ENCODE measurements around the gene CERS6. TPM values are rescaled to one million over a fixed set of nuclear protein-coding genes. Genes with fewer than 3 reads are reported as not detected.

The CERS6 gene
- total and polyA plus RNA-seq, 3 experiments from 2014 or later, result 3.6 to 7.8 (median 7.7) TPM

DNA sequence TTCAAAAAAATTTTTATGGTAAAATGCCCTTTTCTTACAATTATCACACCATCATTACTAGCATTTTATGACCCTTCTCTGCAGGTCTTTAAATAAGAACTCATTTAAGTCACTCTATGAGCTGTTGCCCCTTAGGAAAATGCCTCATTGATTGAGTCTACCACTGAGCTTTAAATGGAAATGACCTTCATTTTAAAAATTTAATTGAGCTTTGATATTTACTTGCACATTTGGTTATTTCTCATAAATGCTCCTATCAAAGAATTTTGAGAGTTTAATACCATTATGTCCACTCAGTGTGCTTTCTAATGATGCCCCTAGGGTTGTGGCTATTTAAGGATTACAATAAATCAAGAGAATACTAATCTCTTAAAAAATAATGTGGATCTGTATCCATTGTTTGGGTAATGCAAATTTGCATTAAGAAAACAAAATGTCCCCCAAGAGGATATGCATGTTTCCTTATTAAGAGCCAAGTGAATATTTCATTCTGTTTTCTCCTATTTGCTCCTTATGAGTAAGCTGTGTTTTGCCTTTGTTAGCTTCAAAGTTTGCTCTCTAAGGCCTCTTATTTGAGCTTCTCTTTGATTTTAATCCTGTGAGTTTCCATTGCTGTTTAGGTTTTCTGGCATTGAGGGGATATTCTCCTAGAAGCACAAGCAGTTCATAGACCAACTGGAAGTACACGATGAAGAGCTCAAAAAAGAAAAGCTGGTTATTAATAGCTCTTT lies 69.8 kb downstream of the CERS6 start:
- no peaks in the 10 kb centered on the region for H3K36me3 ChIP-seq (ENCODE audit: insufficient read depth, low read length)
- no peak overlapping the region for H3K27ac ChIP-seq (ENCODE audit: low read depth, low read length)
- ChIA-PET POLR2A (no interaction called here), CTCF (no interaction called here)
- Mint-ChIP-seq H3K4me1 (peaks cover 4 to 22% (median 12%) of the 10 kb centered on the region in 3 donors), H3K36me3 (no peaks in the 10 kb centered on the region), H3K4me3 (no peak overlapping the region), H3K9me3 (no peaks in the 10 kb centered on the region), H3K27me3 (peaks cover 0 to 1% of the 10 kb centered on the region in 2 donors), H3K27ac (no peak overlapping the region)
- peaks cover 9% of the 10 kb centered on the region for H3K4me1 ChIP-seq (ENCODE audit: insufficient read depth, low read length)
- no peaks in the 10 kb centered on the region for H3K9me3 ChIP-seq (ENCODE audit: low read length)
- no peaks in the 10 kb centered on the region for H3K27me3 ChIP-seq (ENCODE audit: insufficient read depth, low read length, poor library complexity, severe bottlenecking)
- DNase-seq, result no peak
- H3K4me3 ChIP-seq (ENCODE audit: low read length), result no peak overlapping the region

DNA sequence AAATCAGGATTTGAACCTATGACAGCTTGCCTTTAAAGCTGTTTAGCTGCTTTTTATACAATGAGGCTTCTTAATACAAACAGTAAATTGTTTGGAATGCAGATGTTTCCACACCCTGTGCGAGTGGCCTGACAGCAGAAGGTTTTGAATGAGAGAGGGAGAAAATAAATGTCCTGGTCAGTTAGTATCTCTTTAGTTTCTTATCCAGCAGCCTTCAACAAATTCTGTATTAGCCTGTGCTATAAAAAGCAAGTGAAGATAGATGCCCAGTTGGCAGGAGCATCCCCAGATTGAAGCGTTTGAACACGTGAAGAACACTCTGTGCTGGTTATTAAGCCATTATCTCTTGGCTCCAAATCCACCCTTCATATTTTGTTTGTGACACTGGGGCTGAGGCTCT lies 70.6 kb downstream of the CERS6 start:
- Histone ChIP-seq H3K27ac (ENCODE audit: low read depth, low read length) (no peak overlapping the region), H3K36me3 (ENCODE audit: insufficient read depth, low read length) (no peaks in the 10 kb centered on the region), H3K4me1 (ENCODE audit: insufficient read depth, low read length) (peaks cover 10% of the 10 kb centered on the region), H3K4me3 (ENCODE audit: low read length) (no peak overlapping the region), H3K9me3 (ENCODE audit: low read length) (no peaks in the 10 kb centered on the region), H3K27me3 (ENCODE audit: insufficient read depth, low read length, poor library complexity, severe bottlenecking) (no peaks in the 10 kb centered on the region)
- Mint-ChIP-seq H3K4me1 (peaks cover 6 to 23% (median 18%) of the 10 kb centered on the region in 3 donors), H3K27me3 (peaks cover 0 to 1% of the 10 kb centered on the region in 2 donors), H3K36me3 (no peaks in the 10 kb centered on the region), H3K9me3 (no peaks in the 10 kb centered on the region), H3K27ac (no peak overlapping the region), H3K4me3 (no peak overlapping the region)
- ChIA-PET CTCF (no interaction called here), POLR2A (no interaction called here)
- DNase-seq, result no peak

DNA sequence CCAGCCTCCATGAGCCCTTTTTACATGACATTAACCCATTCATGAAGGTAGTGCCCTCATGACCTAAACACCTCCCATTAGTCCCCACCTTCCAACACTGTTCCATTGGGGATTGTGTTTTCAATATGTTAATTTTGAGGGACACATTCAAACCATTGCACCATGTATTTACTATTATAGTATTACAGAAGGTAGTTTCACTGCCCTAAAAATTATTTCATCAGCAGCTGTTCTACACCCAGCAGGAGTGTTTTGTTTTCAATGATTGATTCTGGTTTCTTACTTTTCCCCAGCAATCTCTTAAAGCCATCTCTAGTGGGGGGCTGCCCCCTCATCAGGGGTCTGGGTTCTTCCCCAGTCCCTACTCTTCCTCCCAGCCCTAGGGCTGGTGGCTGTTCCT lies 71.9 kb downstream of the CERS6 start:
- POLR2A ChIA-PET, result no interaction called here
- H3K27ac Mint-ChIP-seq, result no peak overlapping the region
- H3K4me1 Mint-ChIP-seq, result peaks cover 6 to 27% (median 19%) of the 10 kb centered on the region in 3 donors
- no peak overlapping the region for H3K27ac ChIP-seq (ENCODE audit: low read depth, low read length)
- DNase-seq, result no peak
- H3K9me3 Mint-ChIP-seq, result no peaks in the 10 kb centered on the region
- no peaks in the 10 kb centered on the region for H3K36me3 Mint-ChIP-seq
- no peak overlapping the region for H3K4me3 Mint-ChIP-seq
- H3K4me3 ChIP-seq (ENCODE audit: low read length), result no peak overlapping the region
- no peaks in the 10 kb centered on the region for H3K27me3 ChIP-seq (ENCODE audit: insufficient read depth, low read length, poor library complexity, severe bottlenecking)
- CTCF ChIA-PET, result no interaction called here
- H3K36me3 ChIP-seq (ENCODE audit: insufficient read depth, low read length), result no peaks in the 10 kb centered on the region
- peaks cover 5% of the 10 kb centered on the region for H3K4me1 ChIP-seq (ENCODE audit: insufficient read depth, low read length)
- no peaks in the 10 kb centered on the region for H3K9me3 ChIP-seq (ENCODE audit: low read length)
- H3K27me3 Mint-ChIP-seq, result peaks cover 0 to 1% of the 10 kb centered on the region in 2 donors

DNA sequence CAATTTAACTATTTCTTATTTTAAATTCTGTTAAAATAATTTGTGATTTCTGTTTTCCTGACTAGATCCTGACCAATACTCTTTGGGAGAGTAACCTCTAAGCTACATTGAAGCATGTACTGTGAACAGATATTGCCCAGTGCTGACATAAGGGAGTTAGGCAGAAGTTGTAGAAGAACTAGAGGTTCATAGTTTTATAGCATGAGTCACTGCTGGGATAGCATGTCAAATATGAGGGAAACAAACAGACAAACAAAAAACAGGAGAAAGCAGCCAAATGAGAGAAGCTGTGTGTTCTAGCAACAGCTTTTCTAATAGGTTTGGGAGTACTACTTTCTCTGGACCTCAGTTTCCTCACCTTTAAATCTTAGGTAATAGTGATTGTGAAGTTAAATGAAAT lies 72.4 kb downstream of the CERS6 start:
- Histone ChIP-seq H3K9me3 (ENCODE audit: low read length) (no peaks in the 10 kb centered on the region), H3K4me3 (ENCODE audit: low read length) (no peak overlapping the region), H3K27ac (ENCODE audit: low read depth, low read length) (no peak overlapping the region), H3K27me3 (ENCODE audit: insufficient read depth, low read length, poor library complexity, severe bottlenecking) (no peaks in the 10 kb centered on the region), H3K36me3 (ENCODE audit: insufficient read depth, low read length) (no peaks in the 10 kb centered on the region), H3K4me1 (ENCODE audit: insufficient read depth, low read length) (peaks cover 5% of the 10 kb centered on the region)
- H3K27me3 Mint-ChIP-seq, result peaks cover 0 to 2% of the 10 kb centered on the region in 2 donors
- peaks cover 8 to 27% (median 19%) of the 10 kb centered on the region in 3 donors for H3K4me1 Mint-ChIP-seq
- H3K36me3 Mint-ChIP-seq, result no peaks in the 10 kb centered on the region
- DNase-seq, result no peak
- POLR2A ChIA-PET, result no interaction called here
- H3K9me3 Mint-ChIP-seq, result no peaks in the 10 kb centered on the region
- CTCF ChIA-PET, result no interaction called here
- H3K4me3 Mint-ChIP-seq, result no peak overlapping the region
- H3K27ac Mint-ChIP-seq, result no peak overlapping the region

- H3K4me3 ChIP-seq (ENCODE audit: low read length), result no peak overlapping the region
- Mint-ChIP-seq H3K27ac (no peak overlapping the region), H3K36me3 (peaks cover 0 to 3% (median 0%) of the 10 kb centered on the region in 3 donors), H3K4me1 (peaks cover 12 to 28% (median 16%) of the 10 kb centered on the region in 3 donors), H3K4me3 (no peak overlapping the region), H3K9me3 (no peaks in the 10 kb centered on the region), H3K27me3 (peaks cover 0 to 2% of the 10 kb centered on the region in 2 donors)
- H3K36me3 ChIP-seq (ENCODE audit: insufficient read depth, low read length), result no peaks in the 10 kb centered on the region
- ChIA-PET CTCF (no interaction called here), POLR2A (no interaction called here)
- H3K27ac ChIP-seq (ENCODE audit: low read depth, low read length), result no peak overlapping the region
- no peak for DNase-seq
- no peaks in the 10 kb centered on the region for H3K9me3 ChIP-seq (ENCODE audit: low read length)
- no peaks in the 10 kb centered on the region for H3K27me3 ChIP-seq (ENCODE audit: insufficient read depth, low read length, poor library complexity, severe bottlenecking)
- H3K4me1 ChIP-seq (ENCODE audit: insufficient read depth, low read length), result peaks cover 5% of the 10 kb centered on the region
Measured at GRCh38 chr2:168529054-168529833, 73.2 kb downstream of the CERS6 start.

GRCh38 chr2:168529900-168530561 lies 74.0 kb downstream of the CERS6 start:
- no peak overlapping the region for H3K27ac ChIP-seq (ENCODE audit: low read depth, low read length)
- H3K9me3 ChIP-seq (ENCODE audit: low read length), result no peaks in the 10 kb centered on the region
- Mint-ChIP-seq H3K27ac (no peak overlapping the region), H3K4me3 (peak overlapping the region in 1 of 7 donors; percentile 24), H3K27me3 (peaks cover 0 to 2% of the 10 kb centered on the region in 2 donors), H3K9me3 (no peaks in the 10 kb centered on the region), H3K4me1 (peaks cover 15 to 32% (median 16%) of the 10 kb centered on the region in 3 donors), H3K36me3 (peaks cover 0 to 6% (median 0%) of the 10 kb centered on the region in 3 donors)
- H3K4me3 ChIP-seq (ENCODE audit: low read length), result no peak overlapping the region
- H3K36me3 ChIP-seq (ENCODE audit: insufficient read depth, low read length), result no peaks in the 10 kb centered on the region
- CTCF ChIA-PET, result no interaction called here
- H3K27me3 ChIP-seq (ENCODE audit: insufficient read depth, low read length, poor library complexity, severe bottlenecking), result no peaks in the 10 kb centered on the region
- peaks cover 5% of the 10 kb centered on the region for H3K4me1 ChIP-seq (ENCODE audit: insufficient read depth, low read length)
- POLR2A ChIA-PET, result no interaction called here
- DNase-seq, result no peak

DNA sequence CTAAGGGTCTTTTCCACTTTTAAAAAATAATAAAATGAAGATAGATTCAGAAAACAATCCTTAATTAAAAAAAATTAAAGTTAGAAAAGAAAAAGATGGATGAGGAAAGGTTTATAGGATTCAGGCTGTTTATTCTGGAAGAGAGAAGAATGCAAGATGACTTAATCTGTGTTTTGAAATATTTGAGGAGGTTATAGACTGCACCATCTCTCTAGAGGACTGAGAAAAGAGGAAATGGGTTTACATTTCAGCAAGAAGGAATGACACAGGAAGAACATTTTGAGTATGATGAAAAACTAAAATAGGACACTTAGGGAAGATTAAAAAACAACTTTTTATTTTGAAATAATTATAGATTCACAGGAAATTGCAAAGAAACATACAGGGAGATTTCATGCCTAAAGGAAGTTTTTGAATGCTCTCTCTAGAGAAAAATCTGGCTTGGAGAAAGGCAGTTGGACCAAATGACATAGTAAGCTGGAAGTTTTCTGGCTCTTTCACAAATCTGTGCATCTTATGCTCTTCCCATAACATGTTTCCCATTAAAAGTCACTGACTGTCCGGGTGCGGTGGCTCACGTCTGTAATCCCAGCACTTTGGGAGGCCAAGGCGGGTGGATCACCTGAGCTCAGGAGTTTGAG lies 75.0 kb downstream of the CERS6 start:
- H3K4me1 Mint-ChIP-seq, result peaks cover 15 to 32% (median 16%) of the 10 kb centered on the region in 3 donors
- Histone ChIP-seq H3K4me1 (ENCODE audit: insufficient read depth, low read length) (peaks cover 5% of the 10 kb centered on the region), H3K9me3 (ENCODE audit: low read length) (no peaks in the 10 kb centered on the region), H3K4me3 (ENCODE audit: low read length) (no peak overlapping the region), H3K27ac (ENCODE audit: low read depth, low read length) (no peak overlapping the region), H3K36me3 (ENCODE audit: insufficient read depth, low read length) (no peaks in the 10 kb centered on the region), H3K27me3 (ENCODE audit: insufficient read depth, low read length, poor library complexity, severe bottlenecking) (no peaks in the 10 kb centered on the region)
- CTCF ChIA-PET, result no interaction called here
- no peak for DNase-seq
- H3K27me3 Mint-ChIP-seq, result peaks cover 0 to 2% of the 10 kb centered on the region in 2 donors
- H3K9me3 Mint-ChIP-seq, result no peaks in the 10 kb centered on the region
- POLR2A ChIA-PET, result no interaction called here
- no peak overlapping the region for H3K27ac Mint-ChIP-seq
- H3K4me3 Mint-ChIP-seq, result no peak overlapping the region
- H3K36me3 Mint-ChIP-seq, result peaks cover 0 to 6% (median 3%) of the 10 kb centered on the region in 3 donors
